Upper lobe of left lung (tissue), 6 donors: ENCODE data around the gene POLQ. TPM values are rescaled to one million over a fixed set of nuclear protein-coding genes. Genes with fewer than 3 reads are reported as not detected.

Experiments used
- ATAC-seq, 2 donors: fragments of 200-7000 bp; cut with Tn5 transposase; one replicate each; pipeline ENCODE4 v1.9.1; 2022; ENCODE audit warnings: mild to moderate bottlenecking in 2 of 2, moderate library complexity in 2 of 2; ENCODE audit not compliant: low FRiP score in 2 of 2
- DNase-seq, 2 donors: peaks; one replicate each; pipeline ENCODE4 v3.0.0-alpha.2; 2019 to 2020
- H3K27ac ChIP-seq, 4 donors: fragments of 200-600 bp; sonication (generic); one replicate each; pipeline ENCODE4 v1.5.1; 2016 to 2019
- H3K27me3 ChIP-seq, 4 donors: fragments of 200-600 bp; sonication (generic); one replicate each; pipeline ENCODE4 v1.5.1; 2017 to 2019
- H3K36me3 ChIP-seq, 4 donors: fragments of 200-600 bp; sonication (generic); one replicate each; pipeline ENCODE4 v1.5.1; 2016 to 2019
- H3K4me1 ChIP-seq, 4 donors: fragments of 200-600 bp; sonication (generic); one replicate each; pipeline ENCODE4 v1.5.1; 2018 to 2019
- H3K4me3 ChIP-seq, 4 donors: fragments of 200-600 bp; sonication (generic); one replicate each; pipeline ENCODE4 v1.5.1; 2017 to 2019; ENCODE audit warnings: mild to moderate bottlenecking in 2 of 4, moderate library complexity in 1 of 4
- H3K9me3 ChIP-seq, 4 donors: fragments of 200-600 bp; sonication (generic); one replicate each; pipeline ENCODE4 v1.5.1; 2018 to 2019
- CTCF ChIP-seq, 6 experiments: fragments of 450-650 bp in 4 of 6; fragments of 200-600 bp in 2 of 6; sonication (generic) in 2 of 6; IDR thresholded peaks; one replicate each; pipeline ENCODE4 v1.5.1; 2016 to 2019; ENCODE audit warnings: antibody characterized with exemption in 6 of 6
- EP300 ChIP-seq, 4 donors: sonication (generic); formaldehyde crosslinking; IDR thresholded peaks; one replicate each; pipeline ENCODE4 v1.5.1; 2017; ENCODE audit warnings: antibody characterized with exemption in 4 of 4, control low read depth in 2 of 4
- POLR2A ChIP-seq, 4 donors: fragments of 450-650 bp; IDR thresholded peaks; one replicate each; pipeline ENCODE4 v1.5.1; 2016 to 2017; ENCODE audit warnings: antibody characterized with exemption in 4 of 4, mild to moderate bottlenecking in 2 of 4
- POLR2AphosphoS5 ChIP-seq, 2 donors: sonication (generic); formaldehyde crosslinking; IDR thresholded peaks; one replicate each; pipeline ENCODE4 v1.5.1; 2017; ENCODE audit warnings: antibody characterized with exemption in 2 of 2
- WGBS, 2 donors: methylation state at CpG; one replicate each; pipeline ENCODE4 v1.1.5; 2017 to 2018; 5-methylcytosine and 5-hydroxymethylcytosine counted together
- total RNA-seq, 6 donors: library from RNA; depleted of rRNA in 4 of 6; stranded (reverse); fragments of >200 nt in 4 of 6; gene quantifications; one replicate each; pipeline versions ENCODE4 v1.1.0 to v1.2.1, GENCODE V29; 2016 to 2021
- donor health status: DM: no; HTN: no; CAD: no; lungs with moderate emphysema.
- donor health status: DM: no; HTN: yes; CAD: no; lungs with severe emphysema.

The POLQ gene
- total RNA-seq, 6 donors from 2014 or later: under 0.01 to 1.2 (median 0.46) TPM

DNA sequence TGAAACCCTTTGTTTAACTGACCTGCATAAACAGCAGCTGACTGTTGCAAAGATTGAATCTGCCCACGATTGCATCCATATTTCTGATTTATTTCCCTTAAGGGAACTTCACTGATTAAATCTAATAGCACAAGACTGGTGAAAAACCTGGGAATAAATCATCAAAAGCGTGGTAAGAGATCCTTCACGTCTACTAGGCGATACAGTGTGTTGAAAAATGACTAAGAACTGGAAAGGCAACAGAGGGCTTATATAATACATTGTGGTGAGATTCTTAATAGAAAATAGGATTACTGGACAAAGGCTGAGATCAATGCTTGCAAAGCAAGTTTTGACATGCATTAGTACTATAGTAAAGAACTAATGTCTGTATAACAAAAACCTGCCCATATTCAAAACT is 49.0 kb downstream of the POLQ start:
- H3K27ac ChIP-seq: no peak overlapping the region
- TF ChIP-seq CTCF (IDR thresholded peaks at IDR 0.05) (no peak), EP300 (IDR thresholded peaks at IDR 0.05) (no peak), POLR2A (IDR thresholded peaks at IDR 0.05) (no peak), POLR2AphosphoS5 (IDR thresholded peaks at IDR 0.05) (no peak)
- no peak for DNase-seq
- H3K4me3 ChIP-seq: no peak overlapping the region
- H3K9me3 ChIP-seq: no peaks in the 10 kb centered on the region
- WGBS, 2 donors: 94 to 95% methylated on average over 4 of the region's 4 CpGs
- no peaks in the 10 kb centered on the region for H3K27me3 ChIP-seq
- no peak for ATAC-seq
- H3K36me3 ChIP-seq: no peaks in the 10 kb centered on the region
- H3K4me1 ChIP-seq: no peaks in the 10 kb centered on the region

GRCh38 chr3:121493431-121493830 is 52.4 kb downstream of the POLQ start:
- H3K27ac ChIP-seq: no peak overlapping the region
- no peak for DNase-seq
- WGBS, 2 donors: 89 to 93% methylated on average over 5 of the region's 5 CpGs

DNA sequence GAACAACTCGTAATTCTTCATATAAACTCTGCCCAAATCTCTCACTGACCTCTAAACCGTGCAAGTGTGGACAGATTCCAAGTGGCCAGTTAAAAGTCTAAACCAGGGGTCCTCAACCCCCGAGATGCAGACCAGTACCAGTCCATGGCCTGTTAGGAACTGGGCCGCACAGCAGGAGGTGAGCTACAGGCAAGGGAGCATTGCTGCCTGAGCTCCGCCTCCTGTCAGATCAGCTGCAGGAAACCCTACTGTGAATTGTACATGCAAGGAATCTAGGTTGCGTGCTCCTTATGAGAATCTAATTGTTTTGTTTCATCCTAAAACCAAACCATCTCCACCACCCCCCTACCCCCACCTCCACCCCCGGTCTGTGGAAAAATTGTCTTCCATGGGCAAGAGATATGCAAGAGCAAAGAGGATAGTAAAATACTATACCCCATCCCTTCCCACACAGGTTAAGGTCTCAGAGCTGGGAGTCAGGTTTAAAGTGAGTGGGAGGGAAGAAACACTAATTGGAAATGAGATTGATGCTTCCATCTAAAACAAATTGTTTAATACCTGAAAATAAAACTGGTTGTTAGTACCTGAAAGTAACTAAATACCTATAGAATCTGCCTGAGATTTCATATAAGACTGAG is 54.0 kb downstream of the POLQ start:
- DNase-seq (no peak), ATAC-seq (no peak)
- Histone ChIP-seq H3K4me3 (no peak overlapping the region), H3K36me3 (no peaks in the 10 kb centered on the region), H3K9me3 (no peaks in the 10 kb centered on the region), H3K4me1 (no peaks in the 10 kb centered on the region), H3K27ac (no peak overlapping the region), H3K27me3 (no peaks in the 10 kb centered on the region)
- TF ChIP-seq CTCF (IDR thresholded peaks at IDR 0.05) (no peak), POLR2A (IDR thresholded peaks at IDR 0.05) (no peak), EP300 (IDR thresholded peaks at IDR 0.05) (no peak), POLR2AphosphoS5 (IDR thresholded peaks at IDR 0.05) (no peak)
- WGBS, 2 donors: 97 to 98% methylated on average over 6 to 7 of the region's 7 CpGs

More at GRCh38 chr3:121493431-121493830, 52.4 kb downstream of the POLQ start:
- no peaks in the 10 kb centered on the region for H3K4me1 ChIP-seq
- no peaks in the 10 kb centered on the region for H3K27me3 ChIP-seq
- no peak overlapping the region for H3K4me3 ChIP-seq
- no peak for ATAC-seq
- no peaks in the 10 kb centered on the region for H3K9me3 ChIP-seq
- TF ChIP-seq EP300 (IDR thresholded peaks at IDR 0.05): no peak
- H3K36me3 ChIP-seq: no peaks in the 10 kb centered on the region

- Histone ChIP-seq H3K36me3 (no peaks in the 10 kb centered on the region), H3K27ac (no peak overlapping the region), H3K4me3 (no peak overlapping the region), H3K27me3 (no peaks in the 10 kb centered on the region), H3K4me1 (no peaks in the 10 kb centered on the region), H3K9me3 (no peaks in the 10 kb centered on the region)
- ATAC-seq (no peak), DNase-seq (no peak)
- whole genome bisulfite sequencing, 2 donors: 67 to 85% methylated on average over 6 of the region's 6 CpGs
- TF ChIP-seq EP300 (IDR thresholded peaks at IDR 0.05) (no peak), POLR2AphosphoS5 (IDR thresholded peaks at IDR 0.05) (no peak), CTCF (IDR thresholded peaks at IDR 0.05) (no peak), POLR2A (IDR thresholded peaks at IDR 0.05) (no peak)
These were observed 55.6 kb downstream of the POLQ start for GRCh38 chr3:121490161-121490560.

GRCh38 chr3:121488628-121489027 is 57.2 kb downstream of the POLQ start:
- H3K4me1 ChIP-seq: no peaks in the 10 kb centered on the region
- ATAC-seq (no peak), DNase-seq (no peak)
- no peak overlapping the region for H3K27ac ChIP-seq
- H3K9me3 ChIP-seq: no peaks in the 10 kb centered on the region
- no peak overlapping the region for H3K4me3 ChIP-seq
- no peaks in the 10 kb centered on the region for H3K27me3 ChIP-seq
- WGBS, 2 donors: 78 to 81% methylated on average over 2 of the region's 2 CpGs
- TF ChIP-seq POLR2AphosphoS5 (IDR thresholded peaks at IDR 0.05) (no peak), POLR2A (IDR thresholded peaks at IDR 0.05) (no peak), EP300 (IDR thresholded peaks at IDR 0.05) (no peak), CTCF (IDR thresholded peaks at IDR 0.05) (no peak)
- H3K36me3 ChIP-seq: no peaks in the 10 kb centered on the region
